HCT116 (cell line): ENCODE measurements around the gene RPL18.

ENCODE experiments used
- CTCF ChIP-seq, 3 experiments: fragments of 200-600 bp in 1 of 3; sonication (generic) in 1 of 3; IDR thresholded peaks in 2 of 3; conservative IDR thresholded peaks in 1 of 3; 2 replicates each; pipeline ENCODE4 v1.5.1; 2012 to 2017; ENCODE audit warnings: low read depth in 2 of 3, low read length in 2 of 3, antibody characterized with exemption in 1 of 3, borderline replicate concordance in 1 of 3, control low read depth in 1 of 3, mild to moderate bottlenecking in 1 of 3, mixed read lengths in 1 of 3, mixed run types in 1 of 3, moderate library complexity in 1 of 3; ENCODE audit not compliant: insufficient read depth in 1 of 3
- EZH2 ChIP-seq: fragments of 200-600 bp; sonication (generic); IDR thresholded peaks from 2 replicates; pipeline ENCODE4 v1.6.1; 2017; ENCODE audit warnings: antibody characterized with exemption, mixed run types
- POLR2A ChIP-seq: IDR thresholded peaks from 2 replicates; pipeline ENCODE4 v1.7.0; 2011; ENCODE audit warnings: borderline replicate concordance; ENCODE audit not compliant: insufficient read depth, insufficient read length; ENCODE audit errors: extremely low read depth

- TF ChIP-seq CTCF (IDR thresholded peaks at IDR 0.05 in 2 of 3, conservative IDR thresholded peaks at IDR 0.05 in 1 of 3; ENCODE audit: borderline replicate concordance in 1 of 3, insufficient read depth in 1 of 3, low read depth in 2 of 3, low read length in 2 of 3) (no peak), POLR2A (no peak), EZH2 (no peak)
Observed at GRCh38 chr19:48665786-48666185, 46.8 kb upstream of the RPL18 start.
